Stimulated activated CD8-positive, alpha-beta memory T cell treated with anti-CD3 and anti-CD28 coated beads, Interleukin-7, amount 100 ng/mL, for 24 hours (primary cell): Measurements from ENCODE around the gene SNCAIP.

Source experiments
- DNase-seq: peaks from one replicate; pipeline ENCODE4 v3.0.0-alpha.2; 2020; ENCODE audit warnings: low read depth

The SNCAIP gene

DNA sequence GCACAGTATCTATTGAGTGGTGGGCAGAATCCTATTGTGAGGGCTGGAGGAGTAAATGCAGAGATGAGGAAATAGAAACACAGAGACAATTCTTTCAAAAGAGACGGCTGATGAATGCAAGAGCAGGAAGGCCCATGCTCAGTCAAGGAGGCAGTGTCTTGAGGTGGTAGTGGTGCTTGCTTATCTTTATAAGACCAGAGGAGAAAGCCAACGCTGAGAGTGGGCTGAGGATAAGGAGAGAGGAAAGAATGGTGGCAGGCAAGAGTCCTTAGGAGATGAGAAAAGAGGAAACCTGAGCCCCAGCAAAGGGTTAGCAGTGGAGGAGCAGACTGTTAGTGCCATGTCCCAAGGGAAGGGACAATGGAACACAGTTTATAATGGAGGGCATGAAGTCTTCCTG lies 86.0 kb downstream of the SNCAIP start:
- no peak for DNase-seq

DNA sequence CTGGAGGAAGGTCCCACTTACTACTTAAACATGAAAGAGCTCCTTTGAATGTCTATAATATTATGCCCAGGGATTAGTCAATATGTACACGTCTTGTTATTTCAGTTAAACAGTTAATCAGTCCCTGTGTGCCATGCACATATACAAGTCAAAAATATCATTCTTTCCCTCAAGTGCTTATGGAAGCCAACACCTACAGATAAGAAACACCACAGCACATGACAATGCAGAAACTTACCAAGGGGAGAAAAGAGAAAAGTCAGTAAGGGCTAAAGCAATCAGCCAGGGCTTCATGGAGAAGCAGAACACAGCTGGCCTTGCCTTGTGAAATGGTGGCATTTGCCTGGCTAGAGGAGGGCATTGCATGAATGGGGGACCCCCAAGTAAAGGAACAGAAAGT lies 88.3 kb downstream of the SNCAIP start:
- DNase-seq, result no peak

- DNase-seq, result no peak
Observed at GRCh38 chr5:122400938-122401337, 88.9 kb downstream of the SNCAIP start.

GRCh38 chr5:122401976-122402725 lies 90.1 kb downstream of the SNCAIP start:
- no peak for DNase-seq

DNA sequence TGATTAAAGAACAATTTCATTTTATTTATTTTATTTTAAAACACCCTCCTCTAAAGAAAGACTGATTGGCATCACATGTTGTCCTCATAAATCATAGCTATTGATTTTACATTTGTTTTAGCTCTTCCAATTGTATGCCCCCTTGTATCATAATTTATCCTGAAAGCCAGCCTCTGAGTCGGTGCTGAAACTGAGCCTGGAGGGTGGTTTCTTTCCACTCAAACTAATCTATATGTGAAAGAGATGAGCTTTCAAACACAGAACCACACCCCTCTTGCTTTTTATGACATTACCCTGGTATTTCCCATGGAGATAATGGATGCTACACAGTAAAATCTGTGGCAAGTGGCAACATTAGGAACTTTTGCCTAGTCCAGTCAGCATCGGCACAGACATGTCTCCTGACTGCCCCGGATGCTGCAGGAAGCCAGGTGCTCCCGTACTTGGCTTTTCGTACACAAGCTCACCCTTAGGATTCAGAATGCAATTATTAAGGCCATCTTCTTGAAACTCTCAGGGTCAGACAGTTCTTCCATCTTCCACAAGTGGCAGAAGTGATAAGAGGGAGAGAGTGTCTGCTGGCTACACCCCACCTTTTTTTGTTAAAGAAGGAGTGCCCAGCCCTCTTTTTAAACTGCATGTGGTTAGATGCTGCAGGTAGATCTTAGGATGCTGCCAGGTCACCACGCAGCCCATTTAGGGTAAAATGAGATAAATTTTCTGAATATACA lies 91.1 kb downstream of the SNCAIP start:
- no peak for DNase-seq

DNA sequence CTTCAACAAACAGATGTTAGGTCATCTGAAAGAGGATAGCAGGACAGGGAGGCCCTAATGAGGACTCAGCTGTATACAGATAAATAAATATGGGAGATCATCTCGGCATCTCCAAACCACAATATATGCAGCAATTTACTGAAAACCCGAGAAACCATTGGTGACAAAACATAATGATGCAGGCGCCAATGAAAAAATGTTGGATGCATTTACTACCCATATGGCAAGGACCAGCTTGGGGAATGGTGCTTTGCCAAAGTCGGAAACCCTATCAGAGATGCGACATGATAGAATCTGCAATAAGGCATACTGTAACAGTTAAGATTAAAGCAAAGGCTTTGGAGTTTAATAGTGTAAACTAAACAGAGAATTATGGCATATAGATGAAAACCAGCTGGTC lies 92.0 kb downstream of the SNCAIP start:
- DNase-seq, result no peak

GRCh38 chr5:122404653-122405362 lies 92.8 kb downstream of the SNCAIP start:
- no peak for DNase-seq

- DNase-seq, result no peak
Observed at GRCh38 chr5:122405751-122406150, 93.7 kb downstream of the SNCAIP start.

- no peak for DNase-seq
Observed at GRCh38 chr5:122406181-122406580, 94.1 kb downstream of the SNCAIP start.

DNA sequence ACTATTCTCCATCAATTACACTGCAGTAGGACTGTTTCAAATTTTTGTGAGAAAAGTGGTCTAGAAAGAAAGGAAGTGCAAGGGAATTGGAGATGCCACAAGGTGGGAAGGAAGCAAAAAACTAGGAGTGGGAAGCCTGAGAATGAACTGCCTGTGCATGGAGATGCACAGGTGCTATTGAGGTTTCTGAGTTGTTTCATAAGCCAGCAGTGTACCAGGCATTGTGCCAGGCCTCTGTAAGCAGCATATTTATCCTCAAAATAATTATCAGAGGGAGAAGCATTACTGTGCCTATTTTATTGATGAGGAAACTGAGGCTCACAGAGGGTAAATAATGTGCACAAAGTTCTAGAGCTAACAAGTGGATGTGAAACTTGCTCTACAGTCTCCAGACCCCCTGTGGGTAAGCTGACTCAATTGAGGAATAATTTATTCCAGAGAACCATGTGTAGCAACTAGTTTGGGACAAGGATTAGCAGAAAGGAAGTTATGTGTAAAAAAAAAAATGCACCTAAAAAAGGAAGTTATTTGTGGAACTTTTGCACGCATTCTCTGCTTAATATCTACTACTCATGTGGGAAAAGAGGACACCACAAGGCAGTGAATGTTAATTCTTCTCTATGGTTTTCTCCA lies 96.7 kb downstream of the SNCAIP start:
- no peak for DNase-seq

- no peak for DNase-seq
Observed at GRCh38 chr5:122412966-122413365, 100.9 kb downstream of the SNCAIP start.

DNA sequence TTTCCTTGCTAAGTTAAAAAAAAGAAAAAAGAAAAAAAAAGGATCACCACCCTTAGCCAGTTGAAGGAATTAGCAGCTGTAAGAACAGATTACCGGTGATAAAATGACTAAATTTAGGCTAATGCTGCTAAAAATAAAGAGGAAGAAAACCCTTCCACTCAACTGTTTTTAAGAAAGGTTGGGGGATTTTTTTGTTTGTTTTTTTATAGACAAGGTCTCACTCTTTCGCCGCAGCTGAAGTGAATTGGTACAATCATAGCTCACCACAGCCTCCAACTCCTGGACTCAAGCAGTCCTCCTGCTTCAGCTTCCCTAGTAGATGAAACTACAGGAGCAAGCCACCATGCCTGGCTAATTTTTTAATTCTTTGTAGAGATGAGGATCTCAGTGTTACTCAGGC lies 101.7 kb downstream of the SNCAIP start:
- no peak for DNase-seq

DNA sequence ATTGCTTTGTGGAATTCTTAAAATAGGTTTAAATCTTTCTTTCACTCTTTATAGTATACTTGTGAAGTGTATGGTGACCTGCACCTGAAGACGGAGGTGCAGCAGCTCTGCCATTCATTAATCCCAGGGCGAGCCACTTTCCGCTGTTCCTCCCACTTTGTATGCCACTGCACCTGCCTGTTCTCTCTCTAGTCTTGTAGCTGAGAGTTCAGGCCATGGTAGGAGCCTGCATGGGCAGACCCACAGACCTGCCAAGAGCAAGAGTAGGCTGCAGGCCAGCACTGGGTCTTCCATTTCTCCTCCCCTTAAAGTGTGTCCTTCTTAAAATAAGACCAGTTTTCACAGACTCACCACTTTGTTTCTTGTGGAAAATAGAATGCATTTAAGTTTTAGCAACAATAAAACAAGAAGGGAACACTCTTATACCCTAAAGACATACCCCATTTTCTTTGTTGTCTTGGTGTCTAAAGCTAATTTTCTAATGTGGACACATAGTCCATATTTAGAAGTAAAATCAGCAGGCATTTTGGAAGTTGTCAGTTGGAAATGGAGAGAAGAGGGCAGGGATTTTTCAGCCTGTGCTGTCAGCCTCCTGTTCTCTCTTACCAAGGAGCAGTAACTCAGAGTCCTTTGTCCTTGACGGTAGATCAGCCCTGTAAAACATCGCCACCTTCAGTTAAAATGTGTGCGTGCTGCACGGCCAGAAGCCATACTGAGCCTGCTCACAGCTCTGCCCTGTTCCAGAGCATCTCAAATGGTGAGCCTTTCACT lies 103.2 kb downstream of the SNCAIP start:
- DNase-seq, result no peak

DNA sequence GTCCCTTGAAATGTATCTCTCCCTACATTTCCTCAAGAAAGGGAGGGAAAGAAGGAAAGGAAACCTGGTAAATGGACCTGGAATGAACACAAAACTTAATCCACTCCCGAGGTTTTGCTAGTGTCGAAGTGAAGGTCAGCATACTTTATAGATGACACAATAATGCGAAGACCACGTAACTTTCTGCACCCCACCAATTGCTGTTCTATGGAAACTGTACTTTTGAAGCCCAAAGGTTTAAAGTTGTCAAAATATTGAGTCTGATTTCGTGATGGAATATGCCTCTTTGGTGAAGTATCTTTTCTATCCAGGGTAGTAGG lies 103.7 kb downstream of the SNCAIP start:
- no peak for DNase-seq

GRCh38 chr5:122419142-122419894 lies 107.3 kb downstream of the SNCAIP start:
- DNase-seq, result no peak

DNA sequence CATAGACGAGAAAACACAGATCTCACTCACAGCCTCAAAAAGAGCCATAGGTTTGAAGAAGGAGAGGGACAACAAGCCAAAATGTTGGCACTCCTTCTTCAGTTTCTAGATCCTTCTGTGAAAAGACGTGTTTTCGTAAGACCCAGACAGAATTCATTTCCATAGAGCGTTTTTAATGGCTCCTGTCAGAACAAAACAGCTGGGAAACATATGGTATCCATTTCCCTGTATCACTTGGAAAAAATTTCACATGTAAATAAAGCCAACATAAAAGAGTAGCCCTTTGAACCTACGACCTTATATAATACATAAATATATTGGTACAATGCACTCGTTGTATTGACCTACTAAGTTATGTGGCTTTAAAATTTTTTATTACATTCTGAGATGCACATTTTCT lies 108.1 kb downstream of the SNCAIP start:
- DNase-seq, result no peak

- no peak for DNase-seq
Observed at GRCh38 chr5:122420537-122421236, 108.7 kb downstream of the SNCAIP start.

DNA sequence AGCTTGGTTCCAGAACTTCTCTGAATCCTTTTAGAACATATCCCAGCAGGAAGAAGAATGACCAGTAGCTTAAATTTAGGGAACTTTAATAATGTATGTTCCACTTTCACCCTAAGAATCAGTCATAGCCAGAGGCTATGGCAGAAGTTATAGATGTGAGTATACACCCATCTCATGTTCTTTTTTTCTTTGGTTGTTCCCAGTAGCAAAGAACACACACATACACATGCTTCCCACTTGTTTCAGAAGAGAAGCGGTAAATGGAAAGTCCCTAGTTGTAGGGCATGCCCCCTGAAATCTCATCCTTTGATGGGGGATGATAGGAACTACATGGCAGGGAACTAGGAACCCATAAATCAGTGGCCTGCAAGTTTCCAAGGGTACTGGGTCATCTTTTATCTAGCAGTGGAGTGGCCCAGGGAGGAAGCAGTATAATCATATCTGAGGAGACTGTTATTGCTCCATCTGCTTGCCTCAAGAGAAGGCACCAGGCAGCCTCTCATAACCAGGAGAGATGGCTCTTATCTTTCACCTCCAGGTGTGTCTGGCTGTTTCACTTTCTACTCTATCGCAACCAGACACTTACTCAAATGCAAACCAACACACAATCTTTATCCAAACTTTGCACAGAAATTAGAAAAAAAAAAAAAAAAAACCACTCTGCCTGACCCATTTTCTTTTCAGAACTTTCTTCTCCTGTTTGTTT lies 109.5 kb downstream of the SNCAIP start:
- DNase-seq, result no peak

- no peak for DNase-seq
Observed at GRCh38 chr5:122423221-122423620, 111.2 kb downstream of the SNCAIP start.

DNA sequence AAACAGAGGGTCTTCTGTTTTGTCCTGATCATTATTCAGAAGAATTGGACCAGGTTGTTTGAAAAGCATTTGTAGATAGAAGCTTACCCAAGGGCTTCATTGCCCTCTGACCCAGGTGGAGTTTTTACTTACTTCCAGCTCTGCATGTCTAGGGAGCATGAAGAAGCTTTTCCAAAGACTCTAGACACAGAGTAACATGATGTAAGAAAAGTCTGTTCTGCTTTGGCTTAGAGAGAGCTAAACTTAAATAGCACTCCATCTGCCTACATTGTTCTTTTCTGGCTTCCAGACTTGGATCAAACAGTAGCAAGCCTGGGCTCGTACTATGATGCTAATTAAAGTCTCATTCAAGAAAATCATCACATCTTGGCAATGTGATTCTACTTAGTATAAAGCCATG lies 112.1 kb downstream of the SNCAIP start:
- no peak for DNase-seq
